Stomach smooth muscle (tissue), 2 donors: Measurements from ENCODE around the gene PIMREG.

Experiments
- H3K27ac ChIP-seq: one replicate; pipeline ENCODE4 v1.7.0; 2013; ENCODE audit warnings: mild to moderate bottlenecking, low read length, inconsistent platforms
- H3K27me3 ChIP-seq, 2 donors: one replicate each; pipeline ENCODE4 v1.7.0; 2013; ENCODE audit warnings: low read length in 2 of 2; ENCODE audit not compliant: insufficient read depth in 2 of 2, control insufficient read depth in 1 of 2
- H3K36me3 ChIP-seq, 2 donors: one replicate each; pipeline ENCODE4 v1.7.0; 2013; ENCODE audit warnings: low read length in 2 of 2; ENCODE audit not compliant: control insufficient read depth in 2 of 2, insufficient read depth in 2 of 2
- H3K4me1 ChIP-seq: one replicate; pipeline ENCODE4 v1.7.0; 2013; ENCODE audit warnings: low read length; ENCODE audit not compliant: control insufficient read depth, insufficient read depth
- H3K4me3 ChIP-seq, 2 donors: one replicate each; pipeline ENCODE4 v1.7.0; 2013; ENCODE audit warnings: low read length in 2 of 2
- H3K9ac ChIP-seq, 2 donors: one replicate each; pipeline ENCODE4 v1.7.0; 2013; ENCODE audit warnings: low read length in 2 of 2, mild to moderate bottlenecking in 1 of 2
- H3K9me3 ChIP-seq, 2 donors: one replicate each; pipeline ENCODE4 v1.7.0; 2013; ENCODE audit warnings: low read length in 2 of 2; ENCODE audit not compliant: control insufficient read depth in 2 of 2
- donor health status: healthy.
- donor health status: Pancreatic carcinoma.

Gene PIMREG, protein sequence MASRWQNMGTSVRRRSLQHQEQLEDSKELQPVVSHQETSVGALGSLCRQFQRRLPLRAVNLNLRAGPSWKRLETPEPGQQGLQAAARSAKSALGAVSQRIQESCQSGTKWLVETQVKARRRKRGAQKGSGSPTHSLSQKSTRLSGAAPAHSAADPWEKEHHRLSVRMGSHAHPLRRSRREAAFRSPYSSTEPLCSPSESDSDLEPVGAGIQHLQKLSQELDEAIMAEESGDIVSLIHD

DNA sequence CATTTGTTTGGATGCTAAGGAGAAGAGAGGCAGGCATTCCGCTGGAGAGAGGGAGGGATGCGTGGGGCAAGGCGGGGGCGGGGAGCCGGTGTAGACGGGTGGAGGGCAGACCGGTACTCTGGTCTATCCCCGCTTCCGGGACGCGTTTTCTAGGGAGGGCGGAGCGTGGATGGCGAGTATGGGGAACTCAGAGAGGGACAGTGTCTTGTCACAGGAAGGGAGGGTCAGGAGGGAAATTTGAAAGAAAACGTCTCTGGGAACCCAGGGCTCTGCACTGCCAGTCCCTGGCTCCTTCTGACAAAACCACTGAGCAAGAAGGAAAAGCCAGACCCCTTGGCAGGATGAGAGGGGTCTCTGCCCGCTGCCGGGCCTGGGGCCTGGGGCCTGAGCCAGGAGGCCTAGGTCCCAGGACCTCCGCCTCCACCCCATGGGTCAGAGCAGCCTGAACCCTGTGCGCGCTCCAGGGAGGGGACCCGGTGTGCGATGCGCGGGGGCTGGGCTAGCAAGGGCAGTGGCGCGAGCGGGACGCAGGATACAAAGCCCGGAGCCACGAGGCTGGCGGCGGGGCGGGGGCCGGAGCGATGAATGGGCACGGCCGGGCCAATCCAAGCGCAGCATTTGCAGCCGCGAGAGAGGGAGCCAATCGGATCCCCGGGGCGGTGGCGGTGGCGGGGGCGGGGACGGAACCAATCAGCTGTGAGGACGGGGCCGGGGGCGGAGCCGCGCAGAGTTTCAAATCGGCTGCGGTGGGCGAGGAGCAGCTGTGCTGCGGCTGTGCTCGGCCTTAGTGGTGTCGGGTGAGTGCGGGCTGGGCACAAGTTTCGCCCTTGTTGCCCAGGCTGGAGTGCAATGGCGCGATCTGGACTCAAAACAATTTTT, at the start of gene PIMREG:
Gene PIMREG, plus strand, starts transcription at position 764 of the 879 bp plus-strand sequence. CDS start 656 bp downstream, outside the sequence.
- Histone ChIP-seq H3K27me3 (peaks cover 0 to 6% of the 10 kb centered on the region in 2 donors), H3K4me1 (peaks cover 13% of the 10 kb centered on the region), H3K9ac (peak within 1 kb of the TSS; percentile 60 to 62), H3K36me3 (no peaks in the 10 kb centered on the region), H3K9me3 (no peaks in the 10 kb centered on the region), H3K27ac (no peak within 1 kb of the TSS), H3K4me3 (peak within 1 kb of the TSS; percentile 79 to 91)

DNA sequence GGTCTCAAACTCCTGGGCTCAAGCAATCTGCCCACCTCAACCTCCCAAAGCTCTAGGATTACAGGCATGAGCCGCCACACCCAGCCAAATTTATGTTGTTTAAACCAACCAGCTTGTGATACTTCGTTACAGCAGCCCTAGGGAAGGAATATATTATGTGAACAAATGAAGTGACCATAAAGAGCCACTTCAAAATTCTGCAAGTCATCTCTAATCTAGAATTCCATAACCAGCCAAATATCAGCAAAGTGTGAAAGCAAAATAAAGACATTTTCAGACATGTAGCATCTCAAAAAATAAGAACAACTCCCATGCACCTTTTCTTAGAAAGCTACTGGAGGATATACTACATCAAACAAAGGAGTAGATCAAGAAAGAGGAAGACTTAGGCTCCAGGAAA, 45.3 kb upstream of the PIMREG start:
- Histone ChIP-seq H3K9ac (no peak overlapping the region), H3K36me3 (no peaks in the 10 kb centered on the region), H3K9me3 (peaks cover 5 to 12% of the 10 kb centered on the region in 2 donors), H3K27me3 (peaks cover 3 to 14% of the 10 kb centered on the region in 2 donors), H3K4me3 (no peak overlapping the region), H3K27ac (no peak overlapping the region), H3K4me1 (no peaks in the 10 kb centered on the region)

DNA sequence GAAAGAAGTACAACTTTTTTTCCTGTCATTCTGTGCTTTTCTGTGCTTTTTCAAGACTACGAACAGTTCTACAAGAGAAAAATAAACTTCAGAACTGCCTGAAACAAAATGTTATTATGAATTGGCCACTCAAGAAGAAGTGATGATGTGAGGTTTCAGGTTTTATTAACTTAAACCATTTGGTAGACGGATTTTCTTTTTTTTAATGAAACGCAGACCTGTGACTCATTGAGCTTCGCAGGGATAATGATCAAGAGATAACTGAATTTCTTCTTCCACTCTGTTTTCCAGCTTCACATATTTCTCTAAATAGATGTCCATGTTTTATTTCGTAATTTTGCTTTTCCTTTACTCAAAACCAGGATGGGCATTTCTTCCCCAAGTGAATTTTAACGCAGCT, 42.0 kb upstream of the PIMREG start:
- no peaks in the 10 kb centered on the region for H3K4me1 ChIP-seq
- no peak overlapping the region for H3K27ac ChIP-seq
- H3K9ac ChIP-seq: no peak overlapping the region
- H3K9me3 ChIP-seq: peaks cover 4 to 12% of the 10 kb centered on the region in 2 donors
- H3K27me3 ChIP-seq: peaks cover 0 to 3% of the 10 kb centered on the region in 2 donors
- no peak overlapping the region for H3K4me3 ChIP-seq
- no peaks in the 10 kb centered on the region for H3K36me3 ChIP-seq

DNA sequence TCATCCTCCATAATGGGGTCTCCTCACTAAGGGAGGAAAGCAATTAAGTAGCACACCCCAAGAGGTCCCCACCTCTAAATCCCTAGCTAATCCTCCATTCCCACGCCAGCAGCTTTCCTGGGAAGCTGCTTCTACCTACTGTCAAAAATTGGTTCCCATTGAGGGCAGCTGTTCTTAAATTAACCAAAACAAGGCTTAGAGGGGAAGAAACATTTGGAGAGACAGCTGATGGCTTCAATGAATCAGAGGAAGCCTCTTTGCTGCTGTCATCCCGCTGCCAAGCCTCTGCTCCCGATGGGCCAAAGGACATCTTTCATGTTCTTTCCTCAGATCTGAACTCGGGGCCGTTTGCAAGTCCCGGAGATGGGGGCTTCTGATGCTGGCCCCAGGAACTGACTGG, 36.0 kb upstream of the PIMREG start:
- no peak overlapping the region for H3K27ac ChIP-seq
- H3K9ac ChIP-seq: no peak overlapping the region
- H3K27me3 ChIP-seq: peaks cover 0 to 7% of the 10 kb centered on the region in 2 donors
- H3K9me3 ChIP-seq: no peaks in the 10 kb centered on the region
- no peak overlapping the region for H3K4me3 ChIP-seq
- no peaks in the 10 kb centered on the region for H3K4me1 ChIP-seq
- no peaks in the 10 kb centered on the region for H3K36me3 ChIP-seq

DNA sequence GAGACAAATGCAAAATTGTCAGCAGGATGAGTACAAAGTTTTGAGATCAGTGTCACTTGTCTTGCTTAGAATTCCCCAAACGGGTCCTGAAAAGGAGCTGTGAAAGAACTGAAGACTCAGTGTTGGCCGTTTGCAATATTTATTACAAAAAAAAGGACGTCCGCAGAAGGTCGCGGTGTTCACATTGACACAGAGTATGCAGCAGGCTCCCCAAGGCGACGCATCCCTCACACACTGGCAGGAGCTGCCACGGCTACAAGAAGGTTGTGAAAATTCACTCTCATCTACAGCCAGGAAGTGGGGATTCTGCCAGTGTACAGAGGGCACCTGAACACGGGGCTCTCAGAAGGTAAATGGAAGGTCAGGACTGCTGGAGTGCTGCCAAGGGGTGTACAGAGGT, 35.5 kb upstream of the PIMREG start:
- Histone ChIP-seq H3K27ac (no peak overlapping the region), H3K27me3 (peaks cover 0 to 8% of the 10 kb centered on the region in 2 donors), H3K9ac (no peak overlapping the region), H3K4me1 (no peaks in the 10 kb centered on the region), H3K4me3 (no peak overlapping the region), H3K9me3 (no peaks in the 10 kb centered on the region), H3K36me3 (no peaks in the 10 kb centered on the region)

DNA sequence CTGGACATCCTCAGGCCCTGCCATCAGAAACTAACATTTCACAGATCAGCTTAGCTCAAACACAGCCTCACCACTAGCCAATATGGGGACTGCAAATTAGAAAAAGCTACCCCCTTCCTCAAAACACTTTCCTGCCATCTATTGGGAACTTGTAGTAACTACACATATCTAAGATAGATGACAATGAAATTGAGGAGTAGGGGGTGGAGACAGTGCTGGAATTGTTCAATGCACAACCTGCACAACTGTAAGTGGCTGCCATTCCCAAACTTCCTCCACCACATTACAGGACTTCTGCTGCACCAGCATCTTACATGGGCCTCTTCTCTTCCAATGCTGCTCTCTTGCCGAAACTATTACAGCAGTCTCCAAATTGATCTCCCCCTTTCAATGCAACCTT, 31.2 kb upstream of the PIMREG start:
- no peaks in the 10 kb centered on the region for H3K4me1 ChIP-seq
- no peaks in the 10 kb centered on the region for H3K9me3 ChIP-seq
- H3K27me3 ChIP-seq: peaks cover 0 to 14% of the 10 kb centered on the region in 2 donors
- no peak overlapping the region for H3K27ac ChIP-seq
- H3K9ac ChIP-seq: no peak overlapping the region
- H3K4me3 ChIP-seq: no peak overlapping the region
- H3K36me3 ChIP-seq: no peaks in the 10 kb centered on the region

DNA sequence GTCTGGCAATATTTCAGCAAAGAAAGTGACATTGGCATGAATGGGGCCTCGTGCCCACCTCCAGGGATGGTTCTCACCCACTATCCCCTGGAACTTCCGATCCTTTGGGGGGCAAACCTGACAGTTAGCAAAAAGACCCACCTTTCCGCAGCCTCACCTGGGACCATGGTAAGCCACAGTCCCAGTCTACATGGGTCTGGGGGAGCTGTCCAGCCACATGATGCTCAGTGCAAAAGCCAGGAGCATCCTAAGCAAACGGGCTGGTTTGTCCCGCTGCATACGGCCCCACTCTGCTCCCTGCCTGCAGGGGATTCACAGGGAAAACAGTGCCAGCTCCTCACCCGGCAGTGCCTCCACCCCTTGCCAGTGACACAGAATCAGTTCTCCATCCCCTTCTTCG, 28.6 kb upstream of the PIMREG start:
- H3K4me3 ChIP-seq: no peak overlapping the region
- no peak overlapping the region for H3K27ac ChIP-seq
- H3K9ac ChIP-seq: no peak overlapping the region
- H3K4me1 ChIP-seq: no peaks in the 10 kb centered on the region
- no peaks in the 10 kb centered on the region for H3K9me3 ChIP-seq
- H3K27me3 ChIP-seq: peaks cover 2 to 19% of the 10 kb centered on the region in 2 donors
- H3K36me3 ChIP-seq: no peaks in the 10 kb centered on the region

DNA sequence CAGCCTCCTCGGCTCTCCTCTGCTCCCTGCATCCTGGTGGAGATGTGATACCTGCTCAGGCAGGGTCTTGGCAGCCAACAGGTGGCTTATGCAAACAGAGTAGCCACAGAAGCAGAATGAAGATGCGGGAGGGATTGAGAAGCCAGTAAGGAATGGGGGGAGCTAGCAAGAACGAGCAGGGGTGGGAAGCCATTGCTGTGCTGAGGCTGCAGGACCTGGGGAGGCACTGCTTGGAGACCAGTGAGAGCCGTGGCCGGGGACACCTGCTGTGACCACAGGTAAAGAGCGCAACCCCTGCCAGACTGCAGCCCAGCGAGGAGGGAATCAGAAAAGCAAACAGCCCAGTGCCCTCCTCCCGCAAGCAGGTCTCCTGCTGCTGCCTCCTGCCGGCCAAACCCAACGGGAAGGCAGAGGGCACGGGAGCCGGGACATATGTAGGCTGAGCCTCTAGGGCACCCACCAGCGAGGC, 24.0 kb upstream of the PIMREG start:
- Histone ChIP-seq H3K9ac (no peak overlapping the region), H3K27ac (no peak overlapping the region), H3K4me3 (no peak overlapping the region), H3K4me1 (no peaks in the 10 kb centered on the region), H3K27me3 (peaks cover 6 to 17% of the 10 kb centered on the region in 2 donors), H3K9me3 (no peaks in the 10 kb centered on the region), H3K36me3 (no peaks in the 10 kb centered on the region)

DNA sequence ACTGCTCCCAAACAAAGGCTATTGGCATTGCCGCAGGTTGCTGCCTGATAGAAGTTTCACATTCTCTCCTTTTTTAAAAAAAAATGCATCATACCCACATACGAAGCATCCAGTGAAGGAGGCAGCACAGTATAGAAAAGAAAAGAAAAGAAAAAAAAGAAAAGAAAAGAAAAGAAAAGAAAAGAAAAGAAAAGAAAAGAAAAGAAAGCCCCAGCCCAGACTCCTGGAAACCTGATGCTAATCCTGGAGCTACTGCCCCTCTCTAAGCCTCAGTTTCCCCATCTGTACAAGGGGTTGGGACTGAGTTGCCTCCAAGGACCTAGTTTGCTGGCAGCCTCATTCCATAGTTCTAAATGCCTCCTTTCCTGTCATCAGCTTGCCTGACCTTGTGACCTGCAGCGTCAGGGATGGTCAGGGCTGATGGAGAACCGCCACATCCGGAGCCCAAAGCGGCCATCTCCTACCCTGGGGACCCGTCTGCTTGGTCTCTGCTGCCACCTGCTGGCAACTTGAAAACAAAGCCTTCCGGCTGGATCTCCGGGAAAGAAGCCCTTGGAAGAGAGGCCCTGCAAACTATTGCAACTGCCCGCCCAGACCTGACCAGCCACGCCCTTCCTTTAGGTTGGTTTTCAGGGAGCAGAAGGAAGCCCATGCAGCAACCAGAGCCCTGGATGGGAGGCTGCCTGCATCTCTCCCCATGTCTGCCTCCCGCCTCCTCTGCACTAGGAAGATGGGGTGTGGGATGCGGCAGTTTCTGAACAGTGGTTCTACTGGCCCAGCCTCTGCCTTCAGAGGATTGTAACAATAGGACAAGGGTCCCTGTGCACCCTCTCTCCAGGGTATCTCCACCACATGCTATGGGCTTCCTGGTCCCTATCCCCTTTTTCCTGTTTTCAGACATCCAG, 22.3 kb upstream of the PIMREG start:
- Histone ChIP-seq H3K9ac (no peak overlapping the region), H3K27me3 (peaks cover 6 to 17% of the 10 kb centered on the region in 2 donors), H3K9me3 (no peaks in the 10 kb centered on the region), H3K4me3 (no peak overlapping the region), H3K4me1 (no peaks in the 10 kb centered on the region), H3K36me3 (no peaks in the 10 kb centered on the region), H3K27ac (no peak overlapping the region)

DNA sequence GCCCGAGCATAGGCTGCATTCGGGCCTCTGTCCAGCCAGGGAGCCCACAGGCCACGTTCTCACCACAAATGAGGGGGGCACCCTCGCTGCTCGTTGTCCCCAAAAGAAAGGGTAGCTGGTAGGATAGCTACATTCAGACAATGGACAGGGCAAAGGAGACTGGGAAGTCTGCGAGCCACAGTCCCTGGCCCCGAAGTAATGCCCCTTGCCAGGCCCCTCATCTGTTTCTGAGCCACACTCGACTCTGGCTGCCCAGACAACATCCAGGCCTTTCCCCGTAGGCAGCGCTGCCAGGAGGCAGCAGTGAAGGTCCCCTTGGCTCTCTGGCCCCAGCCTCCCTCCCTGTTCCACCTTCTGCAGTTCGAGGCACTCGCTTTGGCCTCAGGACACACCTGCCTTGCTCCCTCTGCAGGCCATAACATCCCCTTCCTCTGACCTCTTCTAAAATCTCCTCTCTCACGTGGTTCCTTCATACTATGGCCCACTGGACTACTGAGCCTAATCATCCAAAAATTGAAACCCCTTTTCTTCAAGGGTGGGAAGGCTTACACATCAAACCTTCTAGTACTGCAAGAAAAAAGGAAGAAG, 21.5 kb upstream of the PIMREG start:
- Histone ChIP-seq H3K4me3 (no peak overlapping the region), H3K36me3 (no peaks in the 10 kb centered on the region), H3K4me1 (no peaks in the 10 kb centered on the region), H3K9me3 (no peaks in the 10 kb centered on the region), H3K27ac (no peak overlapping the region), H3K27me3 (peaks cover 6 to 14% of the 10 kb centered on the region in 2 donors), H3K9ac (no peak overlapping the region)
